ENCODE results near the gene CAMLG. TPM values are rescaled to one million over a fixed set of nuclear protein-coding genes. Genes with fewer than 3 reads are reported as not detected.
"Not testable (repeated sequence)": the region's sequence is repeated elsewhere in the genome, so short reads cannot be mapped to it uniquely, and the experiment has no call there.

Gene CAMLG
- total RNA-seq, 1 experiment from 2014 or later = 39.7 TPM

- TF ChIP-seq FOXP1 (CRISPR knock-in tag; IDR thresholded peaks at IDR 0.05; ENCODE audit: borderline replicate concordance) (peak; percentile 67), ZNF232 (CRISPR knock-in tag; IDR thresholded peaks at IDR 0.05) (no peak), NFE2L1 (CRISPR knock-in tag; IDR thresholded peaks at IDR 0.05) (0 out of 2 replicates have a peak, but pooled peaks have one; percentile 64), MLX (CRISPR knock-in tag; IDR thresholded peaks at IDR 0.05) (no peak), SMAD4 (CRISPR knock-in tag; IDR thresholded peaks at IDR 0.05) (no peak), RELA (CRISPR knock-in tag; IDR thresholded peaks at IDR 0.05; ENCODE audit: borderline replicate concordance) (0 out of 2 replicates have a peak, but pooled peaks have one; percentile 38), ATF6 (CRISPR knock-in tag; IDR thresholded peaks at IDR 0.05) (no peak), JAZF1 (CRISPR knock-in tag; IDR thresholded peaks at IDR 0.05) (no peak), E2F5 (CRISPR knock-in tag; IDR thresholded peaks at IDR 0.05) (peak; percentile 37; the same call in 1 of the 2 replicates), SP1 (CRISPR knock-in tag; conservative IDR thresholded peaks at IDR 0.05) (peak; percentile 90), GRHL2 (CRISPR knock-in tag; IDR thresholded peaks at IDR 0.05; ENCODE audit: insufficient replicate concordance, severe bottlenecking) (no peak)
- TF ChIP-seq, protein P1, sequence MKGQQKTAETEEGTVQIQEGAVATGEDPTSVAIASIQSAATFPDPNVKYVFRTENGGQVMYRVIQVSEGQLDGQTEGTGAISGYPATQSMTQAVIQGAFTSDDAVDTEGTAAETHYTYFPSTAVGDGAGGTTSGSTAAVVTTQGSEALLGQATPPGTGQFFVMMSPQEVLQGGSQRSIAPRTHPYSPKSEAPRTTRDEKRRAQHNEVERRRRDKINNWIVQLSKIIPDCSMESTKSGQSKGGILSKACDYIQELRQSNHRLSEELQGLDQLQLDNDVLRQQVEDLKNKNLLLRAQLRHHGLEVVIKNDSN (CRISPR knock-in tag; IDR thresholded peaks at IDR 0.05) = peak; percentile 85
- TF ChIP-seq, protein P2, sequence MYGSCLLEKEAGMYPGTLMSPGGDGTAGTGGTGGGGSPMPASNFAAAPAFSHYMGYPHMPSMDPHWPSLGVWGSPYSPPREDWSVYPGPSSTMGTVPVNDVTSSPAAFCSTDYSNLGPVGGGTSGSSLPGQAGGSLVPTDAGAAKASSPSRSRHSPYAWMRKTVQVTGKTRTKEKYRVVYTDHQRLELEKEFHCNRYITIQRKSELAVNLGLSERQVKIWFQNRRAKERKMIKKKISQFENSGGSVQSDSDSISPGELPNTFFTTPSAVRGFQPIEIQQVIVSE (CRISPR knock-in tag; IDR thresholded peaks at IDR 0.05; ENCODE audit: borderline replicate concordance) = no peak
- TF ChIP-seq, protein P3, sequence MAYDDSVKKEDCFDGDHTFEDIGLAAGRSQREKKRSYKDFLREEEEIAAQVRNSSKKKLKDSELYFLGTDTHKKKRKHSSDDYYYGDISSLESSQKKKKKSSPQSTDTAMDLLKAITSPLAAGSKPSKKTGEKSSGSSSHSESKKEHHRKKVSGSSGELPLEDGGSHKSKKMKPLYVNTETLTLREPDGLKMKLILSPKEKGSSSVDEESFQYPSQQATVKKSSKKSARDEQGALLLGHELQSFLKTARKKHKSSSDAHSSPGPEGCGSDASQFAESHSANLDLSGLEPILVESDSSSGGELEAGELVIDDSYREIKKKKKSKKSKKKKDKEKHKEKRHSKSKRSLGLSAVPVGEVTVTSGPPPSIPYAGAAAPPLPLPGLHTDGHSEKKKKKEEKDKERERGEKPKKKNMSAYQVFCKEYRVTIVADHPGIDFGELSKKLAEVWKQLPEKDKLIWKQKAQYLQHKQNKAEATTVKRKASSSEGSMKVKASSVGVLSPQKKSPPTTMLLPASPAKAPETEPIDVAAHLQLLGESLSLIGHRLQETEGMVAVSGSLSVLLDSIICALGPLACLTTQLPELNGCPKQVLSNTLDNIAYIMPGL (CRISPR knock-in tag; IDR thresholded peaks at IDR 0.05) = peak; percentile 55; the same call in 1 of the 2 replicates
Measured at GRCh38 chr5:134738133-134738962, at the start of gene CAMLG (continued).

GRCh38 chr5:134690144-134690543 is 48.2 kb upstream of the CAMLG start:
- ATAC-seq; H3K4me1 Mint-ChIP-seq; H3K27me3 Mint-ChIP-seq (ENCODE audit: low read depth); H3K9me3 Mint-ChIP-seq; CTCF ChIA-PET; H3K4me3 Mint-ChIP-seq; POLR2A ChIA-PET; DNase-seq (ENCODE audit: low spot score); H3K27ac Mint-ChIP-seq: not testable (repeated sequence)
- peaks cover 58% of the 10 kb centered on the region for H3K36me3 Mint-ChIP-seq

GRCh38 chr5:134692722-134693121 is 45.6 kb upstream of the CAMLG start:
- DNase-seq (ENCODE audit: low spot score) = no peak
- TF ChIP-seq GRHL2 (CRISPR knock-in tag; IDR thresholded peaks at IDR 0.05; ENCODE audit: insufficient replicate concordance, severe bottlenecking) = no peak
- TF ChIP-seq NR3C1 (CRISPR knock-in tag; conservative IDR thresholded peaks at IDR 0.05; ENCODE audit: low read depth) = no peak
- TF ChIP-seq ZBTB21 (CRISPR knock-in tag; IDR thresholded peaks at IDR 0.05; ENCODE audit: borderline replicate concordance) = no peak
- Mint-ChIP-seq H3K4me3 (no peak overlapping the region), H3K4me1 (no peaks in the 10 kb centered on the region), H3K9me3 (no peaks in the 10 kb centered on the region), H3K27ac (no peak overlapping the region), H3K36me3 (peaks cover 51% of the 10 kb centered on the region), H3K27me3 (ENCODE audit: low read depth) (no peaks in the 10 kb centered on the region)
- POLR2A ChIA-PET = no interaction called here
- no peak for ATAC-seq
- CTCF ChIA-PET = no interaction called here
